MM.1S (cell line): Measurements from ENCODE around the gene OR52A1.

Experiments
- DNase-seq: peaks from one replicate; pipeline ENCODE4 v3.0.0-alpha.2; 2015
- H2AFZ ChIP-seq: fragments of 300-600 bp; sonication (generic); 2 replicates; pipeline ENCODE4 v1.6.0; 2016; ENCODE audit warnings: antibody characterized with exemption, low read length
- H3F3A ChIP-seq: fragments of 300-600 bp; sonication (generic); 2 replicates; pipeline ENCODE4 v1.6.1; 2016; ENCODE audit warnings: mild to moderate bottlenecking, antibody characterized with exemption, low read length, moderate library complexity, mixed read lengths; ENCODE audit not compliant: insufficient read depth
- H3K27ac ChIP-seq: fragments of 300-600 bp; sonication (generic); 2 replicates; pipeline ENCODE4 v1.5.1; 2016; ENCODE audit warnings: mild to moderate bottlenecking, low read length
- H3K27me3 ChIP-seq: fragments of 300-600 bp; sonication (generic); replicated peaks from 2 replicates; pipeline ENCODE4 v1.6.0; 2016; ENCODE audit warnings: low read length; ENCODE audit not compliant: insufficient read depth
- H3K36me3 ChIP-seq: fragments of 300-600 bp; sonication (generic); replicated peaks from 2 replicates; pipeline ENCODE4 v1.6.1; 2016; ENCODE audit warnings: mild to moderate bottlenecking, low read length, mixed read lengths; ENCODE audit not compliant: insufficient read depth
- H3K4me1 ChIP-seq: fragments of 300-600 bp; sonication (generic); 2 replicates; pipeline ENCODE4 v1.6.1; 2016; ENCODE audit warnings: low read length, mixed read lengths
- H3K4me2 ChIP-seq: fragments of 300-600 bp; sonication (generic); 2 replicates; pipeline ENCODE4 v1.6.0; 2016; ENCODE audit warnings: low read depth, low read length
- H3K4me3 ChIP-seq: fragments of 300-600 bp; sonication (generic); 2 replicates; pipeline ENCODE4 v1.5.1; 2016; ENCODE audit warnings: low read length, mixed read lengths
- H3K79me2 ChIP-seq: fragments of 300-600 bp; sonication (generic); 2 replicates; pipeline ENCODE4 v1.6.1; 2016; ENCODE audit warnings: mixed run types, low read length, mixed read lengths
- H3K9ac ChIP-seq: fragments of 300-600 bp; sonication (generic); 2 replicates; pipeline ENCODE4 v1.6.1; 2016; ENCODE audit warnings: low read length, mixed read lengths
- H3K9me2 ChIP-seq: fragments of 300-600 bp; sonication (generic); replicated peaks from 2 replicates; pipeline ENCODE4 v1.6.1; 2016; ENCODE audit warnings: mild to moderate bottlenecking, low read length, mixed read lengths; ENCODE audit not compliant: insufficient read depth
- H3K9me3 ChIP-seq: fragments of 300-600 bp; sonication (generic); replicated peaks from 2 replicates; pipeline ENCODE4 v1.6.1; 2016; ENCODE audit warnings: mild to moderate bottlenecking, low read length, mixed read lengths; ENCODE audit not compliant: insufficient read depth
- H4K20me1 ChIP-seq: fragments of 300-600 bp; sonication (generic); 2 replicates; pipeline ENCODE4 v1.6.1; 2016; ENCODE audit warnings: mild to moderate bottlenecking, low read length, moderate library complexity, mixed read lengths; ENCODE audit not compliant: insufficient read depth
- CTCF ChIP-seq: fragments of 300-600 bp; sonication (generic); IDR thresholded peaks from 2 replicates; pipeline ENCODE4 v1.5.1; 2016; ENCODE audit warnings: antibody characterized with exemption, low read length, mixed read lengths
- EZH2 ChIP-seq: fragments of 300-600 bp; sonication (generic); optimal IDR thresholded peaks from 2 replicates; pipeline ENCODE3; 2017; ENCODE audit warnings: low read depth, mild to moderate bottlenecking, antibody characterized with exemption, low read length, mixed read lengths
- EZH2phosphoT487 ChIP-seq: fragments of 300-600 bp; sonication (generic); IDR thresholded peaks from 2 replicates; pipeline ENCODE4 v1.6.1; 2018; ENCODE audit warnings: antibody characterized with exemption, low read length

The OR52A1 gene

GRCh38 chr11:5196067-5196466 lies 41.5 kb upstream of the OR52A1 start:
- Histone ChIP-seq H3F3A (no peaks in the 10 kb centered on the region), H3K27me3 (no peaks in the 10 kb centered on the region), H3K9me2 (no peaks in the 10 kb centered on the region), H3K79me2 (no peaks in the 10 kb centered on the region), H3K27ac (no peak overlapping the region), H3K9me3 (no peaks in the 10 kb centered on the region), H3K4me3 (no peak overlapping the region), H3K4me2 (no peak overlapping the region), H3K4me1 (no peaks in the 10 kb centered on the region), H3K9ac (no peak overlapping the region), H3K36me3 (no peaks in the 10 kb centered on the region), H2AFZ (no peak overlapping the region), H4K20me1 (no peaks in the 10 kb centered on the region)
- TF ChIP-seq EZH2 (no peak), EZH2phosphoT487 (no peak), CTCF (no peak)
- no peak for DNase-seq

- Histone ChIP-seq H4K20me1 (no peaks in the 10 kb centered on the region), H3K4me1 (no peaks in the 10 kb centered on the region), H2AFZ (no peak overlapping the region), H3K4me3 (no peak overlapping the region), H3K36me3 (no peaks in the 10 kb centered on the region), H3K79me2 (no peaks in the 10 kb centered on the region), H3K4me2 (no peak overlapping the region), H3K9ac (no peak overlapping the region), H3K9me2 (no peaks in the 10 kb centered on the region), H3K27ac (no peak overlapping the region), H3K9me3 (no peaks in the 10 kb centered on the region), H3K27me3 (no peaks in the 10 kb centered on the region), H3F3A (no peaks in the 10 kb centered on the region)
- TF ChIP-seq EZH2 (no peak), CTCF (no peak), EZH2phosphoT487 (no peak)
- no peak for DNase-seq
Measured at GRCh38 chr11:5192738-5193137, 38.2 kb upstream of the OR52A1 start.

- Histone ChIP-seq H3K27me3 (no peaks in the 10 kb centered on the region), H3K4me3 (no peak overlapping the region), H3K36me3 (no peaks in the 10 kb centered on the region), H3K9me3 (no peaks in the 10 kb centered on the region), H3K4me1 (no peaks in the 10 kb centered on the region), H3K79me2 (no peaks in the 10 kb centered on the region), H3K9me2 (no peaks in the 10 kb centered on the region), H3F3A (no peaks in the 10 kb centered on the region), H3K9ac (no peak overlapping the region), H4K20me1 (no peaks in the 10 kb centered on the region), H3K4me2 (no peak overlapping the region), H3K27ac (no peak overlapping the region), H2AFZ (no peak overlapping the region)
- no peak for TF ChIP-seq EZH2
- no peak for TF ChIP-seq EZH2phosphoT487
- TF ChIP-seq CTCF, result no peak
- no peak for DNase-seq
Measured at GRCh38 chr11:5188201-5188600, 33.6 kb upstream of the OR52A1 start.
